NCI-H524 treated with DMSO at 0.1 percent for 48 hours (cell line): ENCODE measurements around the gene RPL36.
"Not testable (repeated sequence)": the region's sequence is repeated elsewhere in the genome, so short reads cannot be mapped to it uniquely, and the experiment has no call there.

Experiments
- DNase-seq: peaks from one replicate; lab custom pipeline; 2025; lab: John Stamatoyannopoulos, UW

RPL36 gene

DNA sequence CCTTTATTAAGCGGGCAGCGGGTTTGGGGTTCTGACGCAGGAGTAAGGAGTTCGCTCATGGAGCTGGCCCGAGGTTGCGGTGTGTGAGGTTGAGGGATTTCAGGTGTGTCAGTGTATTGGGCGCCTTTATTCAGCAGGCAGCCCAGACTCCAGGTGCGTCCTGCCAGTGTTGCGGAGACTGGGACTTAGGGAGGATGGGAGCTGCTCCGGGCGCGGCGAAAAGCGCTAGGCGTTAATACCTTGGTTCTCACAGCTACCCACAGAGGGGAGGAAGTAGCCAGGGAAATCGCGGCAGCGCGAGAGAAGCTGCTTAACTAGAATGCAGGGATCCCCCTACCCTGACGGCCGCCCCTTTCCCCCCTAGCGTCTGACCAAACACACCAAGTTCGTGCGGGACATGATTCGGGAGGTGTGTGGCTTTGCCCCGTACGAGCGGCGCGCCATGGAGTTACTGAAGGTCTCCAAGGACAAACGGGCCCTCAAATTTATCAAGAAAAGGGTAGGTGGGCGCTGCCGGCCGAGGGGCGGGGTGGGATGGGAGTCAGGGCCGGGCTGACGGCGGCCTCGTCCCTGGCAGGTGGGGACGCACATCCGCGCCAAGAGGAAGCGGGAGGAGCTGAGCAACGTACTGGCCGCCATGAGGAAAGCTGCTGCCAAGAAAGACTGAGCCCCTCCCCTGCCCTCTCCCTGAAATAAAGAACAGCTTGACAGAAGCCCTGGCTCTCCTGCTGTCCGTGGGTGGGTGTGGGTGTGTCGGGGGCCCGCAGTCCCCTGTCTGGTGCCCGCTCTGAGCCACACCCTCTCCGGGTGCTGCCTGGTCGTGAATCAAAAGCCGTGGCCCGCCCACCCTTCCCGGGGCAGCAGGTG is 1.1 kb downstream of the RPL36 start:
- no peak for DNase-seq

DNA sequence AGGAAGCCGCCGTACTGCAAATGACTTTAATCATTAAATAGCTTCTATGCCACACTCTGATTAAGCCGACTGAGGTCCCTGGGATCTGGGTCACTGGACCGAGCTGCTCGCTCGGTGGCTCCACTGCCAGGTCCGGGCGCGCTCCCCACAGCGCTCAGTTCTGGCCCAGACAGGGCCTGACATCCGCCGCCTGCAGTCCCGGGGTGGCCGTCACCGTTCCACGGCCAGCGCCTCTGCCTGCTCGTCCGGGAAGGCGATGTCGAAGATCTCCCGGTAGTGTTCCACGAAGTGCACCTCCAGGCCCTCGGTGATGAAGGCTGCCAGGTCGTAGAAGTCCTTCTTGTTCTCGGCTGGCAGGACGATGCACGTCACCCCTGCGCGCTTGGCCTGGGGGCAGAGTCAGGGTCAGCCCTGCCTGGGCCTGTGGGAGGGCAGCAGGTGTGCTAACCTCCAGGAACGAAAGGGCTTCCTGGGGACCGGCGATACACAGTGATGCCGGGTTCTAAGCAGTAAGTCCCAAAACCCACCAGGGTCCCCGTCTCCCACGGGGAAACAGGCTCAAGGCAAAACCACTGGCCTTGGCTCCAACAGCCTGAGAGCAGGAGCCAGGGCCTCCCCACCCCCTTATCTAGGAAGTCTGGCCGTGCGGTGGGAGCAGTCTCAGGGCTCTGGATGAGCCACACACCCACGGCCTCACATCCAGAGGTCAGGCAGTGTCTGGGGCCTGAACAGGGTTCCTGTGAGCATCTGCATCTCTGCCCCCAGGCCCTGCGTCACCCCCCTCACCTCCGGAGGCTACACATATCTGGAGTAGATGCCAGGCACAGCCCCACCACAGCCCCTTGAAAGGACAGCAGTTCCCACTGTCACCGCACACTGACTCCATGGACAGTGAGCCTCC is 2.0 kb downstream of the RPL36 start:
- DNase-seq, result no peak

- DNase-seq, result no peak
Measured at GRCh38 chr19:5692723-5693194, 2.7 kb downstream of the RPL36 start.

DNA sequence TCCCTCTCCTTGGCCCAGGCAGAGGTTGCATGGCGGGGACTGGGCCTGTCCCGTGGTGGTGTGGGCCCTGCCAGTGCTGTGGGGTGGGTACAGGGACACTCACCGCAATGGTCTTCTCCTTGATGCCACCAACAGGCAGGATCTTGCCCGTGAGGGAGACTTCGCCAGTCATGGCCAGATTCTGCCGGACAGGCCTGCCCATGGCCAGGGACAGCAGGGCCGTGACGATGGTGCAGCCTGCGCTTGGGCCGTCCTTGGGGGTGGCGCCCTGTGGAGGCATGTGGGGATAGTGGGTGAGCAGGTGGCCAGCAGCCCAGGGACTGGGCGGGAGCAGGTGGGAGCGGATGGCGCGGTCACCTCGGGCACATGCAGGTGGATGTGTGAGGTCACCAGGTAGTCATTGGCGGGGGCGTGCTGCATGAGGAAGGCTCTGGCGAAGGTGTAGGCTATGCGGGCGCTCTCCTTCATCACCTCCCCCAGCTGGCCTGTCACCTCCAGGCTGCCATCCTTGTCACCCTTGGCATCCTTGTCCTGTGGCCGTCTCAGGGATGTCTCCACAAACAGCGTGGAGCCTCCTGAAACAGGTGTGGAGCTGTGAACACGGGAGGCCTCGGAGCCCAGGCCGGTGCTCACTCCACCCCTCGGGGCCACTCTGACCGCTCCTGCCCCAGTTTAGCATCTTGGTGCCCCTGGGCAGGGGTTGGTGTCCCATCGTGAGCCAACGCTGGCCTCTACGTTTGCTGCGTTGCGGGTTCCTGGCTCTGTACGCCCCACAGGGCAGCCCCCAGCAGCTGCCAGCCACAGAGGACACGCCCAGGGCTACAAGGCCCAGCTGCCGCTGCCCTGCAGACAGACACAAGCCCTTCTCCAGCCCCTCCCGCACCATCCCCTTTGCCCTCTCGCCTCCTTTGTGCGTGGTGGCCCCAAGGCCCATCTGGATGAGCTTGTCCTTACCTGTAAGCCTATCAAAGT is 3.4 kb downstream of the RPL36 start:
- no peak for DNase-seq

- no peak for DNase-seq
Measured at GRCh38 chr19:5694167-5694955, 4.3 kb downstream of the RPL36 start.

DNA sequence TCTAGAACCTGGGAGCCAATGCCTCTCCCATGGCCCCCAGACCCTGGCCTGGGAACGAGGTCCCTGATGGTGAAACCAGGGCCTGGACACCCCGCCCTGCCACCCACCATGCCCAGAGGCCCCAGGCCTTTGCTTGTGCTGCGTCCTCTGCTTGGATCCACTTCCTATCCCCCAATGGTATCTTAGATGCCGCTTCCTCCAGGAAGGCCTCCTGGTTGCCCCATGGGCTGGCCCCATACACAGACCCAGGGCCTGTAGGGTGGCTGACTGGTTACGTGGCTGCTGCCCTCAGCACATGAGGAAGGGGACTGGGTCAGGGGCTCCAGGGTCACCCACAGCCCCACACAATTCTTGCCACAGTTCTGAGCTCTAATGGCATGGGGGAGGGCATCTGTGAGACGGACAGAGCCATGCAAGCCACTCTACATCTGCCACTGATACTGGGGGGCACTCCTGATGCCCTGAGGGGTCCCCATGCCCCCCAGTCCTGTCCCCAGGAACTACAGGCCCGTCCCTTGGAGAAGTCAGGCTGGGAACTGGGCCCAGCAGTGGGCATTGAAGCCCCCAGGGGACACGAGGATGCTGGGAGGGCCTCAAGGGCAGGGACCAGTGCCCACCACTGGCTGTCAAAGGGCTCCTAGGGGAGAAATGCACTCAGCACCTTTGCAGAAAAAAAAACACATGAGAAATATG is 5.0 kb downstream of the RPL36 start:
- DNase-seq, result no peak

GRCh38 chr19:5695649-5696195 is 5.6 kb downstream of the RPL36 start:
- DNase-seq, result no peak

- DNase-seq, result no peak
Measured at GRCh38 chr19:5696196-5697021, 6.3 kb downstream of the RPL36 start.

DNA sequence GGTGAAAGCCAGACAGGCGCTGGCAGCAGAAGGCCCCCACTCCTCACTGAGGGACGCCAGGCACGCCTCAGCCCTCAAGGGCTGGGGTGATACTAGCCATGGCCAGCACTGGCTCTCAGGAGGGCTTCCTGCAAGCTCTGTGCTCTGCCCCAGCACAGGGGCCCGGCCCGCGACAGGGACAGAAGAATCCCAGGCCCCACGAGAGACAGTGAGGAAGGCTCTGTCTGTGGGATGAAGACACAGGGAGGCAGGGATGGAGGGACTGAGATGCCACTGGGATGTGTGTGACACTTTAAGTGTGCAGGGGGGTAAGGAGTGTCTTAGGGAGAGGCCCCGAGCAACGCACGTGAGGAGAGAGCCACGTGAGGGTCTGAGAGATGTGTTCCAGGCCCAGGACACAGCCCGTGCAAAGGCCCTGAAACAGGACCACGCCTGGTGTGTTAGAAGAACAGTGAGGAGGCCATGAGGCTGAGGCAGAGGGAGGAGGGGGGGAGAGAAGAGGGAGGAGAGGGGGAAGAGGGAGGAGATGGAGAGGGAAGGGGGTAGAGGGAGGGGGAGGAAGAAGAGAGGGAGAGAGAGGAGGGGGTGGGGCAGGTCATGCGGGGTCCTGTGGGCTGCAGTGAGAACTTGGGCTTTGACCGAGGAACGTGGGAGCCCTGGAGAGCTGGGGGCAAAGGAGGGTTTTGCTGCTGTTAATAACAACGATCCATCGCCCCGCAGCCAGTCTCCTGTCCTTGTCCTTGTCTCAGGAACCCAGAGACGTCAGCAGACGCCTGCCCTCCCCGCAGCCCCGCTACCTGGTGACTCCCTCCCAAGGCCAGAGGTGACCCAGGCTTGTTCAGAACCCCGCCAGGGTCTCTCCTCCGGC is 7.2 kb downstream of the RPL36 start:
- DNase-seq, result no peak

- no peak for DNase-seq
Measured at GRCh38 chr19:5697890-5698634, 8.0 kb downstream of the RPL36 start.

DNA sequence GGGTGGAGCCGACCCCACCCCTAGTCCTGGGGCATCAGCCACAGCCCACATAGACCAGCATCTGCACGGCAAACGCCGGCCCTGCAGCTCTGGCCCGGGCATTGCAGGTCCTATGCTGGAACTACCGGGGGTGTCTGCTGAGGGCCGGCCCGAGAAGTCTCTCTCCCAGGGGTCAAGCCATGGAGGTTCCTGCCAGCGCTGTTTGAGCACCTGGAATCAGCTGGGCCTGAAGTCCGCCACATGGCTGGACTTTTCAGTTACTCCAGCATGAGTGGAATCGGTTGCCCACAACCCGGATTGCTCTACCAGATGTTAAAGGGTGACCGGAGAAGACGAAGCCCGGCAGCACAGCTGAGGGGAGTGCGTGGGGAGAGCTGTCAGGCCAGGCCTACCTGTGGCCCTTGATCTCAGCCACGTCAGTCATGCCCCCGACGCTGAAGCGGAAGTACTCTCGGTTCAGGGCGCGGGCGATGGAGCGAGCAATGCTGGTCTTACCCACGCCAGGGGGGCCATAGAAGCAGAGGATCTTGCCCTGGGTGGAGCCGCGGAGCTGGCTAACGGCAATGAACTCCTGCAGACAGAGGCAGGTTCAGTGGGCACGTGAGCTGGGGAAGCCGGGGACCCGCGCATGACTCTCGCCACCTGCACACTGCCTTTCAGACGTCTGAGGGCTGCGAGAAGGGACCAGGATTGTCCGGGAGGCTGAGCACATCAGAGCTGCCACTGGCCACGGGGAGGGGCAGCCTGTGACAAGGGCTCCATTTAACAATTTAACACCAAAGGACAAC is 8.7 kb downstream of the RPL36 start:
- DNase-seq, result no peak

GRCh38 chr19:5700455-5701092 is 10.5 kb downstream of the RPL36 start:
- DNase-seq, result no peak

DNA sequence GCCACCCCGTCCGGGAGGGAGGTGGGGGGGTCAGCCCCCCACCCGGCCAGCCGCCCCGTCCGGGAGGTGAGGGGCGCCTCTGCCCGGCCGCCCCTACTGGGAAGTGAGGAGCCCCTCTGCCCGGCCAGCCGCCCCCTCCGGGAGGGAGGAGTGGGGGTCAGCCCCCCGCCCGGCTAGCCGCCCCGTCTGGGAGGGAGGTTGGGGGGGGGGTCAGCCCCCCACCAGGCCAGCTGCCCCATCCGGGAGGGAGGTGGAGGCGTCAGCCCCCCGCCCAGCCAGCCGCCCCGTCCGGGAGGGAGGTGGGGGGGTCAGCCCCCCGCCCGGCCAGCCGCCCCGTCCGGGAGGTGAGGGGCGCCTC is 11.9 kb downstream of the RPL36 start:
- DNase-seq, result not testable (repeated sequence)

DNA sequence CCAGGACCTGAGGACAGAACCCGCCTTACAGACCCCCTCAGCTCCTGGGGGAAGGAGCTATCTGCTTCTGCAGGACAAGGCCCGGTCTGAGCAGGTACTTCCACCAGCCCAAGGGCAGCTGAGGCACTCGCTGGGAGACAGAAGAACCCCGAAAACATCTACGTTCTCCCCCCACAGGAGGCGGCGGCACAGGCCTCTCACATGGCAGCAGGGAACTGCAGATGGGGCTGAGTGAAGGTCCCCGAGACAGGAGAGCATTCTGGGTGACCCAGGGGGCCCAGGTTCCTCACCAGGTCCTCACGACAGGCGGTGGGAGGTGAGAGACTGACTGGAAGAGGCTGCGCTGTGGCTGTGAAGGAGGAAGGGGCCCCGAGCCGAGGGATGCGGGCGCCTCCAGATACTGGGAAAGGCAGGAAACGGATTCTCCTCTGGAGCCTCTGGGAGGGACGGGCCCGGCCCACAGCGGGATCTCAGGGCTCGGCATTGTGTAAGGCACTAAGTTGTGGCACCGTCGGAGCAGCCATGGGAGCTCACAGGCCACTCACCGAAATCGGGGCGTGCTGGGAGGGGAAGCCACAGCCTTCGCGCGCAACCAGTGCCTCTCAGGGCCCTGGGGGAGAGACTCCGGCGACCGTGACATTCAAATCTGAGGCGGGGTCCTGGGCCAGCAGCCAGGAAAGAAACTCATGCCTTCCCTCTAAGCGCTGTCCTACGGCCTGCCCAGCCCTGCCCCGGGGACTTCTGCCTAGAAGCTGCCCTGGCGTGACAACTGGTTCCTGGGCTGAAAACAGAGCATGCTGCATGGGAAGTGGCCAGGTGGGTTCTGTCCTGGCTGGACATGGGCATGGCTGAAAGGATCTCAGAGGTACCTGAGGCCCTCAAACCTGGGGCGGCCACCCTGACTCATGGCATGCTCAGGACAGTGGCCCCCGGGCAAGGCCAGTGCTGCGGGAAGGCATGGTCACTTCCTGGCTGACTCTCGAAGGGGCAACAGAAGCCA is 14.0 kb downstream of the RPL36 start:
- no peak for DNase-seq

DNA sequence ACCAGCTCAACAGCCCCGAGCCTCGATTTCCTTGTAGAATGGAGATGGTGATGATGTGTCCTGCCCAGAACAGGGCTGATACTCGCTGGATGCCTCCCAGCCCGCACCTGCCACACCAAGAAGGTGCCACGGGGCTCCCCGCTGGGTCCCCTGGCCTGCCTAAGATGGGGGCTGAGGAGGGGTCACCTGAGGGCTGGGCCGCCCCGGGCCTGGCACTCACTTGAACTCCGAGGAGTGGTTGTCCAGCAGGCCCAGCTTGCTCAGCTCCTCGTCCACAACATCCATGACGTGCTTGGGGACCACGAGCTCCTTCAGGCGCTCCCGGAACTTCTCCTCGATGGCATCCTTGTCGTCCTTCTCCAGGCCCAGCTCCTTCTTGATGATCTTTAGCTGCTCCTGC is 15.5 kb downstream of the RPL36 start:
- no peak for DNase-seq
